ENCODE data around the gene KRT15.

GRCh38 chr17:41503202-41503601, 15.5 kb downstream of the KRT15 start:
- TF ChIP-seq CTCF (IDR thresholded peaks at IDR 0.05) = no peak
- no peak for TF ChIP-seq POLR2A (IDR thresholded peaks at IDR 0.05)
